ENCODE data around the gene VASH2.

GRCh38 chr1:212943393-212943710 lies 7.0 kb upstream of the VASH2 start:
- TF ChIP-seq MAFK (IDR thresholded peaks at IDR 0.05; ENCODE audit: low read depth, low read length) (no peak), GTF2F1 (IDR thresholded peaks at IDR 0.05; ENCODE audit: borderline replicate concordance, low read depth, low read length) (no peak), CBX5 (IDR thresholded peaks at IDR 0.05; ENCODE audit: low read depth, low read length) (no peak), MAX (IDR thresholded peaks at IDR 0.05) (no peak), RFX5 (IDR thresholded peaks at IDR 0.05; ENCODE audit: borderline replicate concordance, low read depth, low read length) (no peak), EP300 (IDR thresholded peaks at IDR 0.05; ENCODE audit: borderline replicate concordance in 1 of 2, low read depth in 2 of 2, low read length in 2 of 2) (no peak), POLR2A (IDR thresholded peaks at IDR 0.05; ENCODE audit: control extremely low read depth in 1 of 2, low read depth in 2 of 2, low read length in 2 of 2) (no peak), FOSL1 (IDR thresholded peaks at IDR 0.05; ENCODE audit: insufficient read depth, low read depth, low read length) (no peak), PHF8 (conservative IDR thresholded peaks at IDR 0.05; ENCODE audit: low read depth, low read length) (no peak)
